ENCODE results near the gene MDH1.

Gene MDH1

GRCh38 chr2:63642946-63643345 lies 54.2 kb downstream of the MDH1 start:
- Histone ChIP-seq H2BK15ac (ENCODE audit: low read length) (no peak overlapping the region), H3K36me3 (replicated peaks in 1 of 2; ENCODE audit: control insufficient read depth in 2 of 2, insufficient read depth in 2 of 2, low read length in 2 of 2) (no peaks in the 10 kb centered on the region), H3K23ac (ENCODE audit: low read depth, low read length, poor library complexity) (no peak overlapping the region), H3K14ac (ENCODE audit: low read length) (no peak overlapping the region), H3K18ac (ENCODE audit: low read length) (no peak overlapping the region), H2AK5ac (ENCODE audit: low read depth, low read length) (no peak overlapping the region), H2BK5ac (ENCODE audit: low read length) (no peak overlapping the region), H2AFZ (ENCODE audit: low read length) (no peak overlapping the region), H3K4me2 (ENCODE audit: insufficient read depth, low read length, poor library complexity, severe bottlenecking) (no peak overlapping the region), H3K4ac (ENCODE audit: low read length) (no peak overlapping the region), H3K27me3 (ENCODE audit: control insufficient read depth in 3 of 3, insufficient read depth in 3 of 3, low read depth in 1 of 3, low read length in 3 of 3) (no peaks in the 10 kb centered on the region), H3K4me1 (ENCODE audit: control insufficient read depth in 2 of 2, insufficient read depth in 1 of 2, low read depth in 1 of 2, low read length in 2 of 2) (no peaks in the 10 kb centered on the region), H2BK120ac (ENCODE audit: low read depth, low read length) (no peak overlapping the region), H3K27ac (replicated peaks; ENCODE audit: low read length) (no peak overlapping the region), H3K4me3 (ENCODE audit: low read length in 2 of 2) (no peak overlapping the region), H3K9ac (ENCODE audit: low read depth, low read length, poor library complexity) (no peak overlapping the region), H2BK12ac (ENCODE audit: low read length) (no peak overlapping the region), H3K9me3 (replicated peaks in 1 of 2; ENCODE audit: control insufficient read depth in 2 of 2, insufficient read depth in 1 of 2, low read depth in 1 of 2, low read length in 2 of 2) (no peaks in the 10 kb centered on the region), H4K8ac (ENCODE audit: low read depth, low read length) (no peak overlapping the region), H4K91ac (ENCODE audit: low read depth, low read length, poor library complexity) (no peak overlapping the region), H3K79me1 (ENCODE audit: low read depth, low read length) (no peaks in the 10 kb centered on the region)
- no peak for DNase-seq (ENCODE audit: low spot score)
- no CpG with 5 or more reads among the region's 1 CpG for WGBS, 2 donors (ENCODE audit: extremely low coverage in 2 of 2, insufficient read length in 2 of 2, insufficient replicate concordance in 1 of 2)

GRCh38 chr2:63643486-63643885 lies 54.7 kb downstream of the MDH1 start:
- H3K23ac ChIP-seq (ENCODE audit: low read depth, low read length, poor library complexity): no peak overlapping the region
- no CpG with 5 or more reads among the region's 1 CpG for WGBS, 2 donors (ENCODE audit: extremely low coverage in 2 of 2, insufficient read length in 2 of 2, insufficient replicate concordance in 1 of 2)
- H2AFZ ChIP-seq (ENCODE audit: low read length): no peak overlapping the region
- no peaks in the 10 kb centered on the region for H3K79me1 ChIP-seq (ENCODE audit: low read depth, low read length)
- no peak overlapping the region for H2BK120ac ChIP-seq (ENCODE audit: low read depth, low read length)
- H3K4me2 ChIP-seq (ENCODE audit: insufficient read depth, low read length, poor library complexity, severe bottlenecking): no peak overlapping the region
- H2BK15ac ChIP-seq (ENCODE audit: low read length): no peak overlapping the region
- H2BK12ac ChIP-seq (ENCODE audit: low read length): no peak overlapping the region
- no peak overlapping the region for H4K91ac ChIP-seq (ENCODE audit: low read depth, low read length, poor library complexity)
- no peak overlapping the region for H3K14ac ChIP-seq (ENCODE audit: low read length)
- no peaks in the 10 kb centered on the region for H3K27me3 ChIP-seq (ENCODE audit: control insufficient read depth in 3 of 3, insufficient read depth in 3 of 3, low read depth in 1 of 3, low read length in 3 of 3)
- H4K8ac ChIP-seq (ENCODE audit: low read depth, low read length): no peak overlapping the region
- no peak for DNase-seq (ENCODE audit: low spot score)
- H3K9ac ChIP-seq (ENCODE audit: low read depth, low read length, poor library complexity): no peak overlapping the region
- no peak overlapping the region for H3K18ac ChIP-seq (ENCODE audit: low read length)
- no peak overlapping the region for H2AK5ac ChIP-seq (ENCODE audit: low read depth, low read length)
- H2BK5ac ChIP-seq (ENCODE audit: low read length): no peak overlapping the region
- H3K4me3 ChIP-seq (ENCODE audit: low read length in 2 of 2): no peak overlapping the region
- H3K27ac ChIP-seq (replicated peaks; ENCODE audit: low read length): no peak overlapping the region
- no peak overlapping the region for H3K4ac ChIP-seq (ENCODE audit: low read length)
- no peaks in the 10 kb centered on the region for H3K36me3 ChIP-seq (replicated peaks in 1 of 2; ENCODE audit: control insufficient read depth in 2 of 2, insufficient read depth in 2 of 2, low read length in 2 of 2)
- H3K9me3 ChIP-seq (replicated peaks in 1 of 2; ENCODE audit: control insufficient read depth in 2 of 2, insufficient read depth in 1 of 2, low read depth in 1 of 2, low read length in 2 of 2): no peaks in the 10 kb centered on the region
- H3K4me1 ChIP-seq (ENCODE audit: control insufficient read depth in 2 of 2, insufficient read depth in 1 of 2, low read depth in 1 of 2, low read length in 2 of 2): no peaks in the 10 kb centered on the region

GRCh38 chr2:63648632-63649031 lies 59.9 kb downstream of the MDH1 start:
- Histone ChIP-seq H3K4me3 (ENCODE audit: low read length in 2 of 2) (no peak overlapping the region), H3K23ac (ENCODE audit: low read depth, low read length, poor library complexity) (no peak overlapping the region), H3K4me1 (ENCODE audit: control insufficient read depth in 2 of 2, insufficient read depth in 1 of 2, low read depth in 1 of 2, low read length in 2 of 2) (no peaks in the 10 kb centered on the region), H4K91ac (ENCODE audit: low read depth, low read length, poor library complexity) (no peak overlapping the region), H3K4ac (ENCODE audit: low read length) (no peak overlapping the region), H3K9me3 (replicated peaks in 1 of 2; ENCODE audit: control insufficient read depth in 2 of 2, insufficient read depth in 1 of 2, low read depth in 1 of 2, low read length in 2 of 2) (no peaks in the 10 kb centered on the region), H3K9ac (ENCODE audit: low read depth, low read length, poor library complexity) (no peak overlapping the region), H2AK5ac (ENCODE audit: low read depth, low read length) (no peak overlapping the region), H3K79me1 (ENCODE audit: low read depth, low read length) (no peaks in the 10 kb centered on the region), H2AFZ (ENCODE audit: low read length) (no peak overlapping the region), H3K27ac (replicated peaks; ENCODE audit: low read length) (no peak overlapping the region), H2BK120ac (ENCODE audit: low read depth, low read length) (no peak overlapping the region), H4K8ac (ENCODE audit: low read depth, low read length) (no peak overlapping the region), H3K14ac (ENCODE audit: low read length) (no peak overlapping the region), H2BK15ac (ENCODE audit: low read length) (no peak overlapping the region), H2BK12ac (ENCODE audit: low read length) (no peak overlapping the region), H3K36me3 (replicated peaks in 1 of 2; ENCODE audit: control insufficient read depth in 2 of 2, insufficient read depth in 2 of 2, low read length in 2 of 2) (no peaks in the 10 kb centered on the region), H3K18ac (ENCODE audit: low read length) (no peak overlapping the region), H3K27me3 (ENCODE audit: control insufficient read depth in 3 of 3, insufficient read depth in 3 of 3, low read depth in 1 of 3, low read length in 3 of 3) (no peaks in the 10 kb centered on the region), H2BK5ac (ENCODE audit: low read length) (no peak overlapping the region), H3K4me2 (ENCODE audit: insufficient read depth, low read length, poor library complexity, severe bottlenecking) (no peak overlapping the region)
- no CpG with 5 or more reads among the region's 2 CpGs for WGBS, 2 donors (ENCODE audit: extremely low coverage in 2 of 2, insufficient read length in 2 of 2, insufficient replicate concordance in 1 of 2)
- no peak for DNase-seq (ENCODE audit: low spot score)

- H2BK120ac ChIP-seq (ENCODE audit: low read depth, low read length): no peak overlapping the region
- WGBS, 2 donors (ENCODE audit: extremely low coverage in 2 of 2, insufficient read length in 2 of 2, insufficient replicate concordance in 1 of 2): no CpG with 5 or more reads among the region's 1 CpG
- H3K23ac ChIP-seq (ENCODE audit: low read depth, low read length, poor library complexity): no peak overlapping the region
- H3K4ac ChIP-seq (ENCODE audit: low read length): no peak overlapping the region
- no peak overlapping the region for H3K27ac ChIP-seq (replicated peaks; ENCODE audit: low read length)
- no peak overlapping the region for H3K18ac ChIP-seq (ENCODE audit: low read length)
- H4K8ac ChIP-seq (ENCODE audit: low read depth, low read length): no peak overlapping the region
- no peak overlapping the region for H3K4me2 ChIP-seq (ENCODE audit: insufficient read depth, low read length, poor library complexity, severe bottlenecking)
- no peak overlapping the region for H3K14ac ChIP-seq (ENCODE audit: low read length)
- no peaks in the 10 kb centered on the region for H3K9me3 ChIP-seq (replicated peaks in 1 of 2; ENCODE audit: control insufficient read depth in 2 of 2, insufficient read depth in 1 of 2, low read depth in 1 of 2, low read length in 2 of 2)
- no peak overlapping the region for H3K4me3 ChIP-seq (ENCODE audit: low read length in 2 of 2)
- no peak for DNase-seq (ENCODE audit: low spot score)
- no peak overlapping the region for H2BK5ac ChIP-seq (ENCODE audit: low read length)
- no peak overlapping the region for H3K9ac ChIP-seq (ENCODE audit: low read depth, low read length, poor library complexity)
- H4K91ac ChIP-seq (ENCODE audit: low read depth, low read length, poor library complexity): no peak overlapping the region
- H2BK12ac ChIP-seq (ENCODE audit: low read length): no peak overlapping the region
- no peaks in the 10 kb centered on the region for H3K79me1 ChIP-seq (ENCODE audit: low read depth, low read length)
- H3K36me3 ChIP-seq (replicated peaks in 1 of 2; ENCODE audit: control insufficient read depth in 2 of 2, insufficient read depth in 2 of 2, low read length in 2 of 2): no peaks in the 10 kb centered on the region
- H3K27me3 ChIP-seq (ENCODE audit: control insufficient read depth in 3 of 3, insufficient read depth in 3 of 3, low read depth in 1 of 3, low read length in 3 of 3): no peaks in the 10 kb centered on the region
- H2AFZ ChIP-seq (ENCODE audit: low read length): no peak overlapping the region
- no peaks in the 10 kb centered on the region for H3K4me1 ChIP-seq (ENCODE audit: control insufficient read depth in 2 of 2, insufficient read depth in 1 of 2, low read depth in 1 of 2, low read length in 2 of 2)
- no peak overlapping the region for H2BK15ac ChIP-seq (ENCODE audit: low read length)
- H2AK5ac ChIP-seq (ENCODE audit: low read depth, low read length): no peak overlapping the region
These were observed 61.1 kb downstream of the MDH1 start for GRCh38 chr2:63649829-63650228.

All from neuronal stem cell (in vitro differentiated cells).